NCI-H748 (cell line): ENCODE results near the gene SEMA3F.

Source experiments
- DNase-seq: peaks from one replicate; lab custom pipeline; 2025; ENCODE audit not compliant: unreplicated experiment; lab: John Stamatoyannopoulos, UW

The SEMA3F gene

GRCh38 chr3:50169232-50169832 lies 14.2 kb downstream of the SEMA3F start:
- no peak for DNase-seq

- DNase-seq, result no peak
Observed at GRCh38 chr3:50169858-50170257, 14.7 kb downstream of the SEMA3F start.

GRCh38 chr3:50170689-50171088 lies 15.6 kb downstream of the SEMA3F start:
- DNase-seq, result no peak

- DNase-seq, result no peak
Observed at GRCh38 chr3:50171540-50172301, 16.6 kb downstream of the SEMA3F start.

GRCh38 chr3:50172626-50173220 lies 17.6 kb downstream of the SEMA3F start:
- no peak for DNase-seq

GRCh38 chr3:50173685-50174516 lies 18.8 kb downstream of the SEMA3F start:
- no peak for DNase-seq

GRCh38 chr3:50174517-50174895 lies 19.4 kb downstream of the SEMA3F start:
- no peak for DNase-seq

GRCh38 chr3:50174947-50175524 lies 19.9 kb downstream of the SEMA3F start:
- no peak for DNase-seq

GRCh38 chr3:50177346-50177745 lies 22.2 kb downstream of the SEMA3F start:
- DNase-seq, result no peak

GRCh38 chr3:50179710-50180109 lies 24.6 kb downstream of the SEMA3F start:
- no peak for DNase-seq

- no peak for DNase-seq
Observed at GRCh38 chr3:50181985-50182384, 26.9 kb downstream of the SEMA3F start.

GRCh38 chr3:50182533-50183099 lies 27.5 kb downstream of the SEMA3F start:
- DNase-seq, result no peak

- no peak for DNase-seq
Observed at GRCh38 chr3:50183755-50184154, 28.6 kb downstream of the SEMA3F start.

- no peak for DNase-seq
Observed at GRCh38 chr3:50184242-50184978, 29.3 kb downstream of the SEMA3F start.

GRCh38 chr3:50185230-50185629 lies 30.1 kb downstream of the SEMA3F start:
- no peak for DNase-seq

- DNase-seq, result no peak
Observed at GRCh38 chr3:50186096-50186495, 31.0 kb downstream of the SEMA3F start.

GRCh38 chr3:50187750-50188149 lies 32.6 kb downstream of the SEMA3F start:
- no peak for DNase-seq

- peak; percentile 37 for DNase-seq
Observed at GRCh38 chr3:50189274-50189673, 34.1 kb downstream of the SEMA3F start.

GRCh38 chr3:50189989-50190388 lies 34.9 kb downstream of the SEMA3F start:
- no peak for DNase-seq
